Measurements from ENCODE around the gene USP10.

The USP10 gene

DNA sequence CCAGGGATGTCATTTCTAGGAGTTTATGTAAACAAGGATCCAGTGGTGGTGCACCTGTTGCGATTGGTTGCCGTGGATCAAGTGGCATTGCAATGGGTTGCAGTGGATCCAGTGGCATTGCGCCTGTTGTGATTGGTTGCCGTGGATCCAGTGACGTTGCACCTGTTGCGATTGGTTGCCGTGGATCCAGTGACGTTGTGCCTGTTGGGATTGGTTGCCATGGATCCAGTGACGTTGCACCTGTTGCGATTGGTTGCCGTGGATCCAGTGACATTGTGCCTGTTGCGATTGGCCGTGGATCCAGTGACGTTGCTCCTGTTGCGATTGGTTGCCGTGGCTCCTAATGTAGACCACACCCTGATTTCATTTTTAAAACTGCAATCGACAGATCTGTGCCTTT lies 63.8 kb downstream of the USP10 start:
- H3K27ac ChIP-seq: no peak overlapping the region
- TF ChIP-seq, protein P1, sequence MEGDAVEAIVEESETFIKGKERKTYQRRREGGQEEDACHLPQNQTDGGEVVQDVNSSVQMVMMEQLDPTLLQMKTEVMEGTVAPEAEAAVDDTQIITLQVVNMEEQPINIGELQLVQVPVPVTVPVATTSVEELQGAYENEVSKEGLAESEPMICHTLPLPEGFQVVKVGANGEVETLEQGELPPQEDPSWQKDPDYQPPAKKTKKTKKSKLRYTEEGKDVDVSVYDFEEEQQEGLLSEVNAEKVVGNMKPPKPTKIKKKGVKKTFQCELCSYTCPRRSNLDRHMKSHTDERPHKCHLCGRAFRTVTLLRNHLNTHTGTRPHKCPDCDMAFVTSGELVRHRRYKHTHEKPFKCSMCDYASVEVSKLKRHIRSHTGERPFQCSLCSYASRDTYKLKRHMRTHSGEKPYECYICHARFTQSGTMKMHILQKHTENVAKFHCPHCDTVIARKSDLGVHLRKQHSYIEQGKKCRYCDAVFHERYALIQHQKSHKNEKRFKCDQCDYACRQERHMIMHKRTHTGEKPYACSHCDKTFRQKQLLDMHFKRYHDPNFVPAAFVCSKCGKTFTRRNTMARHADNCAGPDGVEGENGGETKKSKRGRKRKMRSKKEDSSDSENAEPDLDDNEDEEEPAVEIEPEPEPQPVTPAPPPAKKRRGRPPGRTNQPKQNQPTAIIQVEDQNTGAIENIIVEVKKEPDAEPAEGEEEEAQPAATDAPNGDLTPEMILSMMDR (conservative IDR thresholded peaks at IDR 0.05): no peak

DNA sequence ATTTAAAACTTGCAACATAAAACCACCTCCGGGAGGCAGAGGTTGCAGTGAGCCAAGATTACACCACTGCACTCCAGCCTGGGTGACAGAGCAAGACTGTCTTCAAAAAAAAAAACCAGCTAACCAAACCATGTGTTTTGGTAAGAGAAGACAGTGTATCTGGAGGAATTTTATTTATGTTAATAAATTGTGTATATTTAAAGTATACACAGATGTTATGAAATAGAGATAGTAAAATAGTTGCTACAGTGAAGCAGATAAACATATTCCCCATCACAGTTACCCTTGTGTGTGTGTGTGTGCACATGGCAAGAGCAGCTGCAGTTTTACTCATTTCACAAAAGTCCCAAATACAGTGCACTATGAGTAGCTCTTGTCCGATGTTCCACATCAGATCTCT lies 65.2 kb downstream of the USP10 start:
- H3K27ac ChIP-seq: no peak overlapping the region
- TF ChIP-seq, protein P1 (conservative IDR thresholded peaks at IDR 0.05): no peak

DNA sequence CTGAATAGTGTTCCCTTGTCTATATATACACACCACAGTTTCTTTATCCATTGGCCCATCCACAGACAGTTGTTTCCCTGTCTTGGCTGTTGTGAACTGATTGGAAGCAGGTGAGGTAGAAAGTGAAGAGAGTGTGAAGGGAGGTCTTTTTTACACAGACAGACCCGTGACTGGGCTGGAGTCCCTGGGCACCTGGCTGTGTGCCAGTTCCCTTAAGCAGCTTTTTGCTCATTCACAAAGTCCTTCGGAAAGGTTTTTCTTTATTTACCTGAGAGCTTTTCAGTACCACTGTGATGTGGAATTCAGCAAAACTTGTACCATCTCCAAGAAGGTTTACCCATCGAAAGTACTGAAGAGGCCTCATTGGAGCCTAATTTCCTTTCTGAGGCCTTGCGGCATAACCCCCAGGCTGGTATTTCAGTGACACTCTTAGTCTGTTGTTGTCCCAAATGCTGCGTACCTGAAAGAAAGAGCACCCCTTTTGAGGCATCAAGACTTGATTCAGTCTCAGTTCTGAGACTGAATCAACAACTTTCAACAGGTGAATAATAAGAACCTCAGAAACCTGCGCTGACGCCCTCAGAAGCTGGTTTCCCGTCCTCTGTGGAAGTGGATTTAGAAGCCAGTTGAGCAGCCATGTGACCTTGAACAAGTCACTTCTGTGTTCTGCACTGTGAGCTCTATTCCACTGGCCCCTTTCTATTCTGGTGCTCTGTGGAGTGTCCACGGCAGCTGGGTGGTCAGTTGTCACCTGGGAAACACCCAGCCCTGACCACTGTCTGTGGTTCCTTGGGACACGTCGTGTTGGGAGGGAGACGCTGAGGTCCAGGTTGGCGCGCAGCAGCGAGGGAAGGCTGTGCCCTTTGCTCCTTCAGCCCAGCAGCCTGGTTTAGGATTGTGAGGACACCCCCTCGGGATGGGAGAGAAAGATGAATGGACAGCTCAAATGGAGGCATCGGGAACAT lies 66.1 kb downstream of the USP10 start:
- H3K27ac ChIP-seq: no peak overlapping the region

GRCh38 chr16:84766978-84767773 lies 67.4 kb downstream of the USP10 start:
- TF ChIP-seq, protein P1 (conservative IDR thresholded peaks at IDR 0.05): no peak
- no peak overlapping the region for H3K27ac ChIP-seq

More for the DNA sequence above, 66.1 kb downstream of the USP10 start:
- TF ChIP-seq, protein P1 (conservative IDR thresholded peaks at IDR 0.05): no peak

DNA sequence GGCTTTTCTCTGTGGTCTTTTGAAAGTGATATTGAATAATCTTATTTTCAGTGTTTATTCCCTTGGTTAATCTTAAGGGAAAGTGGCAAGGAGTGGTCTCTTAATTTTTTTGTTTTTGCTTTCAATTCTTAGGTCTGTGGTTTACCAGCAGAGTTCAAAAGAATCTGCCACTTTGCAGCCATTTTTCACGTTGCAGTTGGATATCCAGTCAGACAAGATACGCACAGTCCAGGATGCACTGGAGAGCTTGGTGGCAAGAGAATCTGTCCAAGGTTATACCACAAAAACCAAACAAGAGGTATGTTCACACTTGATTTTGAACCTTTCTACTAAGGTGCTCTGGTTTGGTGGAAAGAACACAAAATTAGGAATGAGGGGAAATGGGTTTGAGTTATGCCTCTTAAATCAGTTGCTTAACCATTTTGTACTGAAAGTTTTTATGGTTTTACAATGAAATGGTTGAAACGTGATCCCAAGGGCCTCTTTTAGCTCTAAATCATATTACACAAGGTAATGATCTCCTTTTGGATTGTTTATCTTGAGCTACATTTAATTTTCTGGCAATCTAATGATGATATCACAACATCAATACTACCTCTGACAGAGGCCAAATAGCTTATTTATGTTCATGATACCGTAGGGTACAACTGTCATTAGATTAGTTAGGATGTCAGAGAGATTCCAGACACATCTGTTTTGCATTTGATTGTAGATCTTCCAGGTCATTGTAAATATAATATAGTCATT lies 68.4 kb downstream of the USP10 start:
- H3K27ac ChIP-seq: no peak overlapping the region
- TF ChIP-seq, protein P1 (conservative IDR thresholded peaks at IDR 0.05): no peak

DNA sequence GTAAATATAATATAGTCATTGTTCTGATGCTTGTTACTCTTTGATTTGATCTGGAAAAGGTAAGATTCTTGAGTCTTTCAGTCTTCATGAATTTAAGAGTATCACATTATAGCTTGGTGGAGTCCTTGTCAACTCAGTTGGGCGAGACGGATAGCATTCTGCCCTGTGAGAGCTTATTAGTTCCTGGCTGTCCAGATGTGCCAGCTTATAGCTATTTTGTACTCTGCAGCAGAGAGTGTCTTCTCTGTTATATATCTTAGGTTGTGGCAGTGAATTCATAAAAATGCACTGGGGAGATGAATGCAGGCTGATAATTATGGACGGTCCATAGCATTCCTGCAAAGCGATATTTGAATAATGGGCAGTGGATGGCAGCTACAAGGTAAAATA lies 69.0 kb downstream of the USP10 start:
- no peak overlapping the region for H3K27ac ChIP-seq
- TF ChIP-seq, protein P1 (conservative IDR thresholded peaks at IDR 0.05): no peak
